Brain microvascular endothelial cell (primary cell): ENCODE data around the gene DNLZ.

Experiments
- DNase-seq: peaks from one replicate; pipeline ENCODE4 v3.0.0-alpha.2; 2020
- H3K27ac ChIP-seq: fragments of 250-450 bp; sonication (Bioruptor Pico); 2 replicates; pipeline ENCODE4 v1.5.1; 2020; ENCODE audit warnings: mild to moderate bottlenecking, moderate library complexity
- H3K27me3 ChIP-seq: fragments of 250-450 bp; sonication (Bioruptor Pico); replicated peaks from 2 replicates; pipeline ENCODE4 v1.5.1; 2020; ENCODE audit warnings: mild to moderate bottlenecking
- H3K36me3 ChIP-seq: fragments of 250-450 bp; sonication (Bioruptor Pico); replicated peaks from 2 replicates; pipeline ENCODE4 v1.5.1; 2020; ENCODE audit warnings: mild to moderate bottlenecking
- H3K4me3 ChIP-seq: 2 replicates; pipeline ENCODE4 v1.5.1; 2011; ENCODE audit warnings: low read depth, mild to moderate bottlenecking, control low read depth, low read length, moderate library complexity
- CTCF ChIP-seq: IDR thresholded peaks from 2 replicates; pipeline ENCODE4 v1.5.1; 2011; ENCODE audit warnings: low read depth, mild to moderate bottlenecking, moderate library complexity, low read length, control low read depth, inconsistent platforms; ENCODE audit errors: missing control alignments
- in situ Hi-C: cut with HindIII; loops from 2 replicates; pipeline ENCODE4 v1.10.0; 2017; ENCODE audit warnings: low sequenced_read_pairs, low pct_ligation_motif_present

The DNLZ gene

GRCh38 chr9:136367296-136368145, 4.0 kb upstream of the DNLZ start:
- Histone ChIP-seq H3K27ac (no peak overlapping the region), H3K36me3 (no peaks in the 10 kb centered on the region), H3K4me3 (no peak overlapping the region), H3K27me3 (no peaks in the 10 kb centered on the region)
- in situ Hi-C loops = no loop called here
- TF ChIP-seq CTCF = no peak
- DNase-seq = no peak

- DNase-seq = no peak
- TF ChIP-seq CTCF = no peak
- Histone ChIP-seq H3K36me3 (no peaks in the 10 kb centered on the region), H3K4me3 (no peak overlapping the region), H3K27ac (no peak overlapping the region), H3K27me3 (no peaks in the 10 kb centered on the region)
- in situ Hi-C loops = no loop called here
Measured at GRCh38 chr9:136366826-136367225, 3.3 kb upstream of the DNLZ start.

- H3K36me3 ChIP-seq = no peaks in the 10 kb centered on the region
- no peaks in the 10 kb centered on the region for H3K27me3 ChIP-seq
- H3K4me3 ChIP-seq = no peak overlapping the region
- TF ChIP-seq CTCF = no peak
- DNase-seq = no peak
- in situ Hi-C loops = no loop called here
- no peak overlapping the region for H3K27ac ChIP-seq
Measured at GRCh38 chr9:136365775-136366222, 2.3 kb upstream of the DNLZ start.

- Histone ChIP-seq H3K36me3 (no peaks in the 10 kb centered on the region), H3K4me3 (no peak overlapping the region), H3K27ac (no peak overlapping the region), H3K27me3 (no peaks in the 10 kb centered on the region)
- TF ChIP-seq CTCF = no peak
- no peak for DNase-seq
- in situ Hi-C loops = no loop called here
Measured at GRCh38 chr9:136364942-136365774, 1.6 kb upstream of the DNLZ start.

- no peak for TF ChIP-seq CTCF
- in situ Hi-C loops = no loop called here
- Histone ChIP-seq H3K36me3 (no peaks in the 10 kb centered on the region), H3K4me3 (peak overlapping the region; percentile 9), H3K27me3 (no peaks in the 10 kb centered on the region), H3K27ac (no peak overlapping the region)
- DNase-seq = no peak
Measured at GRCh38 chr9:136363949-136364748, 605 bp upstream of the DNLZ start.
